Mucosa of descending colon (tissue), 3 donors: ENCODE data around the gene RAB11B. TPM values are rescaled to one million over a fixed set of nuclear protein-coding genes. Genes with fewer than 3 reads are reported as not detected.
"Not testable (repeated sequence)": the region's sequence is repeated elsewhere in the genome, so short reads cannot be mapped to it uniquely, and the experiment has no call there.

ENCODE experiments used
- ATAC-seq: fragments of 200-7000 bp; cut with Tn5 transposase; one replicate; pipeline ENCODE4 v1.9.1; 2020; ENCODE audit warnings: mild to moderate bottlenecking, moderate library complexity
- DNase-seq, 3 donors: peaks; one replicate each; pipeline ENCODE4 v3.0.0-alpha.2; 2020
- H3K36me3 ChIP-seq: fragments of 200-600 bp; one replicate; pipeline ENCODE4 v1.8.0; 2021; ENCODE audit warnings: low read depth, mild to moderate bottlenecking
- H3K4me1 ChIP-seq: fragments of 200-600 bp; one replicate; pipeline ENCODE4 v1.8.0; 2021; ENCODE audit warnings: low read depth, mild to moderate bottlenecking
- H3K4me3 ChIP-seq: fragments of 200-600 bp; one replicate; pipeline ENCODE4 v1.8.0; 2021; ENCODE audit warnings: mild to moderate bottlenecking
- H3K9me3 ChIP-seq: fragments of 200-600 bp; one replicate; pipeline ENCODE4 v1.8.0; 2021; ENCODE audit warnings: mild to moderate bottlenecking
- intact Hi-C, 2 donors: fragments of 100-400 bp; cut with DNase I in 1 of 2; cut with micrococcal nuclease in 1 of 2; formaldehyde crosslinking; loops; one replicate each; pipeline versions ENCODE4 v1.11.0 to v1.11.1; 2022; cut with DNase I, micrococcal nuclease
- total RNA-seq, 3 donors: library from RNA; stranded (reverse); fragmentation: NEBNext Ultra II Directional in 2 of 3; extraction: Animal tissue kit (Norgen Biotek cat#: 25700) in 2 of 3; gene quantifications; one replicate each; pipeline versions ENCODE4 v1.2.1 to v1.2.4, GENCODE V29; 2021 to 2023
- TF ChIP-seq, protein P1 (sequence below): fragments of 200-600 bp; IDR thresholded peaks from one replicate; pipeline ENCODE4 v1.8.0; 2022; ENCODE audit warnings: antibody characterized with exemption, mild to moderate bottlenecking
- donor health status: DM: no; HTN: no; CAD: no; lungs with moderate emphysema.
- donor health status: DM: no; HTN: no; CAD: no.
- donor health status: DM: no; HTN: yes; CAD: no.

The RAB11B gene
- total RNA-seq, 3 donors from 2014 or later: 100 to 131 (median 103) TPM

DNA sequence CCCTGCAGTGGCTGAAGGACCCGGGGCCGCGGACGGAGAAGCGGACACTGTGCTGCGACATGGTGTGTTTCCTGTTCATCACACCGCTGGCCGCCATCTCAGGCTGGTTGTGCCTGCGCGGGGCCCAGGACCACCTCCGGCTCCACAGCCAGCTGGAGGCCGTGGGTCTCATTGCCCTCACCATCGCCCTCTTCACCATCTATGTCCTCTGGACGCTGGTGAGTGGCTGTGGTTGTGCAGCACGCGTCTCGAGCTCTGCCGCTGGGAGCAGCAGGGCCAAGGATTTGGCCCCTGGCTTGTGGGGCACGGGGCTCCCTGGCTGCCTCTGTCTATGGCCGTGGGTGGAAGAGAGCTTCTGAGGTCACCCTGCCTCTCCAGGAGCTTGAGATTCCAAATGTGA, 40.5 kb downstream of the RAB11B start:
- H3K9me3 ChIP-seq: no peaks in the 10 kb centered on the region
- peaks cover 8% of the 10 kb centered on the region for H3K4me1 ChIP-seq
- DNase-seq (no peak), ATAC-seq (no peak)
- H3K4me3 ChIP-seq: no peak overlapping the region
- no peaks in the 10 kb centered on the region for H3K36me3 ChIP-seq
- TF ChIP-seq, protein P1, sequence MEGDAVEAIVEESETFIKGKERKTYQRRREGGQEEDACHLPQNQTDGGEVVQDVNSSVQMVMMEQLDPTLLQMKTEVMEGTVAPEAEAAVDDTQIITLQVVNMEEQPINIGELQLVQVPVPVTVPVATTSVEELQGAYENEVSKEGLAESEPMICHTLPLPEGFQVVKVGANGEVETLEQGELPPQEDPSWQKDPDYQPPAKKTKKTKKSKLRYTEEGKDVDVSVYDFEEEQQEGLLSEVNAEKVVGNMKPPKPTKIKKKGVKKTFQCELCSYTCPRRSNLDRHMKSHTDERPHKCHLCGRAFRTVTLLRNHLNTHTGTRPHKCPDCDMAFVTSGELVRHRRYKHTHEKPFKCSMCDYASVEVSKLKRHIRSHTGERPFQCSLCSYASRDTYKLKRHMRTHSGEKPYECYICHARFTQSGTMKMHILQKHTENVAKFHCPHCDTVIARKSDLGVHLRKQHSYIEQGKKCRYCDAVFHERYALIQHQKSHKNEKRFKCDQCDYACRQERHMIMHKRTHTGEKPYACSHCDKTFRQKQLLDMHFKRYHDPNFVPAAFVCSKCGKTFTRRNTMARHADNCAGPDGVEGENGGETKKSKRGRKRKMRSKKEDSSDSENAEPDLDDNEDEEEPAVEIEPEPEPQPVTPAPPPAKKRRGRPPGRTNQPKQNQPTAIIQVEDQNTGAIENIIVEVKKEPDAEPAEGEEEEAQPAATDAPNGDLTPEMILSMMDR: no peak
- intact Hi-C loops: no loop called here

DNA sequence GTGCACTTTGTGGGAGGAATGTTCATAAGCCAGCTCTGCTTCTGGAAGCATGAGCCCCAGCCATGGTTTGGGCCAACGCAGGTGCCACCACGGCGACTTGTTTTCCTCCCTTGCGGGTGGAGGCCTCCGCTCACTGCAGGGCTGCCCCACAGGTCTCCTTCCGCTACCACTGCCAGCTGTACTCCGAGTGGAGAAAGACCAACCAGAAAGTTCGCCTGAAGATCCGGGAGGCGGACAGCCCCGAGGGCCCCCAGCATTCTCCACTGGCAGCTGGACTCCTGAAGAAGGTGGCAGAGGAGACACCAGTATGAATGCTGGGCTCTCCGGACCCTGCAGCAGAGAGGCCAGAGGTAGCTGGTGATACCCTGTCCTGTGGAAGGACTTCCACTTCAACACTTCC, 48.1 kb downstream of the RAB11B start:
- Histone ChIP-seq H3K4me1 (peaks cover 8% of the 10 kb centered on the region), H3K36me3 (no peaks in the 10 kb centered on the region), H3K9me3 (no peaks in the 10 kb centered on the region), H3K4me3 (no peak overlapping the region)
- intact Hi-C loops: no loop called here
- peak in 1 of 3 donors; percentile 29 for DNase-seq
- TF ChIP-seq, protein P1: no peak
- no peak for ATAC-seq

DNA sequence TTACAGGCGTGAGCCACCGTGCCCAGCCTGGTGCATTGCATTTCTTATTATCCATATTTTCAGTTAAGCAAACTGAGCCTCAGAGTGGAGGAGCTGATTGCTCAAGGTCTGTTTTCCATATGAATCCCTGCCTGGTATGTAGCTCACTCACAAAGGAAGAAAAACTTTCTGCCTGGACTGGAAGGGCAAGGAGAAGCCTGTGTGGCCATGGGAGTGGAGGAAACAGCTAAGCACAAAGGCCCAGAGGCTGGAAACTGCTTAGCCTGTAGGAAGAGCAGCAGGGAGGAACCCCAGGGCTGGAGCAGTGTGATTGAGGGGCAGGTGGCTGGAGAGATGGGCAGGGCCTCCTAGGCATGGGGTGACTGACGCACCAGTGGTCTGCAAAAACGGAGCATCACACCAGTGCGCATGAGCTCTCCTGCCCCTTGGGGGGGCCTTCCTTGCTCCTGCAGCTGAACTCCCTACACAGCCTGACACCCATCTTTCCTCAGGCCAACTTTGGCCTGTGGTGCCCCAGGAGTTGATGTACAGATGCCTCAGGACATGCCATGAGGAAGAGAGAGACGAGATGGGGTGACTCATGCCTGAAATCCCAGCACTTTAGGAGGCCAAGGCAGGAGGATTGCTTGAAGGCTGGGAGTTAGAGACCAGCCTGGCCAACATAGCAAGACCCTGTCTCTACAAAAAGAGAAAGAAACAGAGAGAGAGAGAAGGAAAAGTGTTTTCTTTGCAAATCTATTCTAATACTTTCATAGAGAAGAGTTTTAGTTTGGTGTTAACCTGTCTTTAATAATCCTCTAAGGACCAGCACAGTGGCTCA, 51.8 kb downstream of the RAB11B start:
- DNase-seq (no peak), ATAC-seq (no peak)
- H3K36me3 ChIP-seq: no peaks in the 10 kb centered on the region
- intact Hi-C loops: no loop called here
- no peaks in the 10 kb centered on the region for H3K9me3 ChIP-seq
- TF ChIP-seq, protein P1: no peak
- H3K4me1 ChIP-seq: peaks cover 17% of the 10 kb centered on the region
- H3K4me3 ChIP-seq: no peak overlapping the region

DNA sequence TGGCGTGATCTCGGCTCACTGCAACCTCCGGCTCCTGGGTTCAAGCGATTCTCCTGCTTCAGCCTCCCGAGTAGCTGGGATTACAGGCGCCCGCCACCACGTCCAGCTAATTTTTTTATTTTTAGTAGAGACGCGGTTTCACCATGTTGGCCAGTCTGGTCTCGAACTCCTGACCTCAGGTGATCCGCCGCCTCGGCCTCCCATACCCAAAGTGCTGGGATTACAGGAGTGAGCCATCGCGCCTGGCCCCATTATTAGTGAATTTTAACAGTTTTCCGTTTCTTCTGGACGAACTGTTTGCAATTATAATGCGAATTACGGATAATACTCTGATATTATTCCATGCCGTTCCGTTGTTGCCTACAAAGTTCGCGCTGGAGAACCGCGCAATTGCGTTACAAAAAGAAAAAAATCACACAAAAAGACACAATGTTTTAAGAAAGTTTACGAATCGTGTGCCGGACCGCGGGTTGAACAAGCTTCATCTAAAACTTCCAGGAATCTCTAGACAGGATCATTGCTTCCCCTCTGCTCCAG, 54.0 kb downstream of the RAB11B start:
- Histone ChIP-seq H3K4me1 (peaks cover 38% of the 10 kb centered on the region), H3K4me3 (peak overlapping the region; percentile 99)
- H3K9me3 ChIP-seq, H3K36me3 ChIP-seq, ATAC-seq, intact Hi-C loops: not testable (repeated sequence)
- DNase-seq: peak in 1 of 3 donors; percentile 17

DNA sequence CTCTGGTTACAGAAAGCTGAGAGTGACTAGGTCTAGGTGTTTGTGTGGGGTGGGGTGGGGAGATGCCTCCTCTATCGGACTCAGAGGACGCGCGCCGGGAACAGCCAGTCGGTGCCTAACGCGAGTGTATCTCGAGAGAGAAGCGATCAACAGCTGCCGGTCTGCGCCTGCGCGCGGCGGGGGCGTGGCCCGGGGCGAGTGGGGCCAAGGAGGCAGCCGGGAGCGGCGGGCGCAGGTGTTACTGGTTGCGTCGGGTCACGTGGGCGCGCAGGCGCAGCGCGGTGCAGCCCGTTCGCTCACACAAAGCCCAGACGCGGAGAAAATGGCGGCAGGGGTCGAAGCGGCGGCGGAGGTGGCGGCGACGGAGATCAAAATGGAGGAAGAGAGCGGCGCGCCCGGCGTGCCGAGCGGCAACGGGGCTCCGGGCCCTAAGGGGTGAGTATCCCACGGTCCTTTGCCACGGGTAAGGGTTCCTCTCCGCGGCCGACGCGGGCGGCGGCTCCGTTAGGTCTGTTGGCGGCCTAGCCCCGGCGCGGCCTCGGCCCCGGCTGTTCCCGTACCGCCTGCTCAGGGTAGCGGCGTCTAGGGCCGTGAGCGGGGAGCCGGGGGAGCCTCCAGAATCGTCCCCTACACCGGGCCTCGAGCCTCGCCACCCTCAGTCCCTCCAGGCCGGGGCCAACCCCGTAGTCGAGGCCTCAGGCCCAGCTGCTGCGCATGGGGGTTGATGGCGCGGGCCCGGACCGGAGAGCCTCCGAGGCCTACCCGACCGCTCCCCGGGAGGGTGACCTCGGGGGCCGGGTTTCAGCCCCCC, 54.7 kb downstream of the RAB11B start, which contains the start of gene HNRNPM:
HNRNPM (plus strand) TSS at position 299 of the 811 bp plus-strand sequence; CDS start at position 323, 24 bp downstream.
- Histone ChIP-seq H3K9me3 (no peaks in the 10 kb centered on the region), H3K36me3 (no peaks in the 10 kb centered on the region), H3K4me1 (peaks cover 38% of the 10 kb centered on the region), H3K4me3 (peak within 1 kb of the TSS; percentile 99)
- intact Hi-C loops: no loop called here
- TF ChIP-seq, protein P1: no peak
- peak; percentile 100 for DNase-seq
- peak; percentile 97 for ATAC-seq
